GM18909 (cell line): ENCODE data around the gene PRAC1.
A peak's percentile ranks its signal among the peaks of the same experiment; 100 is the strongest.

Experiments
- ATAC-seq: cut with Tn5 transposase; IDR thresholded peaks from one replicate; pipeline ENCODE4 v1.9.1; 2021; ENCODE audit warnings: mild to moderate bottlenecking; ENCODE audit not compliant: unreplicated experiment, poor library complexity

PRAC1 gene

DNA sequence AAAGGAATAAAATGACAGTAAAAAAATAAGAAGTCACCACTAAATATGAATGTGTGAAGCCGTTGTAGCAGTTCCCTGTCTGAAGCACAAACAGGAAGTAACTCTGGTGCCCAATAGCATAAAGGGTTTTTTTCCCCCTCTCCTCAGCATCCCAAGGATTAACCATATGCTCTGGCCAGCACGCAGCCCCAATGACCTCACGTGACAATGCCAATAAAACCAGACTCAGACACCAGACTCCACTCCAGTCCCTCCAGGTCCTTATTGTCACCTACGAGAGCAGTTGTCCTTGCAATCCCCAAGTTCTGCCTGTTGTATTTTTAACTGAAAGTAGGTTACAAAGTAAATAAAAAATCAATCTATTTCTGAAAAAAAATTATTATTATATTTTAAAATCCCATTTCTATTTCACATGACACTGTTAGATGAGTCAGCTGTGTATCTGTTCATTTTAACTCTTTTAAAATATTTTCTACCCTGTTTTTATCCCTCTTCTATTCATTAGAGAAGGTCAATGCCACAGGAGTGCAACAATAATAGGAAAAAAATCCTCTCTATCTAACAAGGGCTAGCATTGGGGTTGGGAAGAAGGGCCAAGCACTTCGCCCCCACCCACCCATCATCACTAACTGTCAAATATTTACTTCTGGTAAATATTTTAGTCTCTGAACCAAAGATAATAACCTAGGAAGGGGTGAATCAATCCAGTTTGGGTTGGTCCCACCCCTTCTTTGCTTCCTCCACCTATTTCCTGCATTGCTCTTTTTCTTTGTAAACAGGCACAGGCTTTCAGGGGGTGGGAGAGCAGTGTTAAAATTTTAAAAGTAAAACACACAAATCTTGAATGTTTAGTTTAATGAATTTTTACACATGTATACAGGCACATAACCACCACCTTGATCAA lies 6.6 kb downstream of the PRAC1 start:
- no peak for ATAC-seq

DNA sequence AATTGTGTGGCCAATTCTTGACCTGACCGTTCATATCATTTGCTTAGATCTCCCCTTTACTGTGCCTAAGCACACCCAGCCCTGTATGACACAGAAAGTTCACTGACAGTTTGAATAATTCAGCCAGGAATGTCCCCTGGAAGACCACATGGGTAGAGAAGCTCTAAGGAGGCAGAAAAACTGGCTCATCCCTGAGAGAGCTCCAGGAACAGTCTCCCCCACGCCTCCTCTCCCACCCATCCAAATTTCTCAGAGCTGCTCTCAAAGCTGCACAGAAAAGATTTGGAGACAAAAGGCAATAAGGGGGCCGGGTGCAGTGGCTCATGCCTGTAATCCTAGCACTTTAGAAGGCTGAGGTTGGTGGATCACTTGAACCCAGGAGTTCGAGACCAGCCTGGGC lies 11.2 kb downstream of the PRAC1 start:
- no peak for ATAC-seq

DNA sequence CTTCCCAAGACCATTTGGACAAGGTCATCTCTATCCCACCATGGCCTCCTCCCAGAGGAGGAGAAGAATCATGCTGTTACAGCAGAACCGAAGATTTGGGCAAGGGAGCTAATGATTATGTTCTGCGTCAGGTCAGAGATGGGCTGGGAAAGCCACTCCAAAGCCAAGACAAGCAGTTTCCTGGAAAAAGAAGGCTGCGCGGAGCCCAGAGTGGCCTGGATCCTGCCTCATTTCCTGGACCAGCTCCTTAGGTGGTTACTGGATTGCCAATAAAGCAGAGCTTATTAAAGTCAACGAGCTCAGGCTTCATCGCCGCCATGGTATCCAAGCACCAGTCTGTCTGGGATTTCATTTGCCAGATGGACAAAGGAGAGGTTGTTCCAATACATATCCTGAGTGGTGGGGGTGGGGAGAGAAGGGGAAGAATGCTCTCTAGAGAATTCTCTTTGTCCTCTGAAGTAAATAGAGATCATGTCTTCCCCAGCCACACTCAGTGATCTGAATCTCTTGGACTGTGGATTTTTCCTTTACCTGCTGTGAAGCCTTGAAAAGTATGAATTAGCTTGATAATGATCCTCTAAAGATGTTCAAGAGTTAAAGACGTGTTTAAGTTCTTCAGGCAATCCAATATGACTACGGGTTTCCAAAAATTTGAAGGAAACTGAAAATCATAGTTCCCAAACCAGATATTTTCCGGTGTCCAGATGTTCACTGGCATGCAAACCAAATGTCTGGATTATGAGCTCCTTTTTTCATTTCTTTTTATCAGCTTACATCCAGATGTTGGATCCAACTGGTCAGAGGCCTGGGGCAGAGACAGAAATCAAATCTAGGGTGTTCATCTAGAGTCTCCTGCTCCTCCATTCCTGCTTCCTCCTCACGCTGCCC lies 17.7 kb downstream of the PRAC1 start:
- ATAC-seq: no peak

DNA sequence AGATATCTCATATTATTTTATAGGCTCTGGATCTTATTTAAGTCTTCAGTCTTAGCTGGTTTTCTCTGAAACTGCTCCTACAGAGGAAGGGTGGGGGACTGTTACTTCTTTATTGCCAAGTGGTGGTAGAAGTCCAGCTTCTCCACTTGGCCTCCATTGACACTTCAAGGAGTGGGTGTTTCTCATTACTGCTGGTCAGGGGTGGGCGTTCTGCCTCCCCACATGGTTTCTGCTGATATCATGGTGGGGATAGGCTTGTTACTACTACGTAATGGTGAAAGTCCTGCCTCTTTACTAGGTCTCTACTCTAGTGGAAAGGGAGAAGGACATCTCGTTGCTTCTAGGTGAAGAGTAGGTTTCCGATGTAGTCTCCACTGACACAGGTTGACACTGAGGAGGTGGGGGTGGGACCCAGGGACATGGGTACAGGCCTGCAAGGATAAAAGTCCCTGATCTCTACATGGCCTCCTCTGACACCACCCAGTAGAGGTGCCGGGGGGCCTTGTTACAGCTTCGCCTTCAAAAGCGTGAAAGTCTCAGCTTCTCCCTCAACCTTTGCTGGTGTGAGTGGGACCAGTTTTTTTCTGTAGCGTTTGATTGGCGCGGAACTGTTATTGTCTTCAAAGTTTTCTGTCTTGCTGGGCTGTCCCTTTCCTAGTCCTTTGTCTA lies 20.3 kb downstream of the PRAC1 start:
- no peak for ATAC-seq

DNA sequence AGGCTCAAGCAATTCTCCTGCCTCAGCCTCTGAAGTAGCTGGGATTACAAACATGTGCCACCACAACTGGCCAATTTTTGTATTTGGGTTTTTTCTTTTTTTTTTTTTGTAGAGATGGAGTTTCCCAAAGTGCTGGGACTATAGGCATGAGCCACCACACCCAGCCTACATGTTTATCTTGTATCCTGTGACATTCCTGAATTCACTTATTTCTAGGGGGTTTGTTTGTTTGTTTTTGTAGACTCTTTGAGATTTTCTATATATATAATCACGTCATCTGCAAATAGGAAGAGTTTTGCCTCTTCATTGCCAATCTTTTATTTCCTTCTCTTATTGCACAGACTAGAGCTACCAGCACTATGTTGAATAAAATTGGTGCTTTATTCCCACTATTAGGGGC lies 29.1 kb downstream of the PRAC1 start:
- no peak for ATAC-seq

DNA sequence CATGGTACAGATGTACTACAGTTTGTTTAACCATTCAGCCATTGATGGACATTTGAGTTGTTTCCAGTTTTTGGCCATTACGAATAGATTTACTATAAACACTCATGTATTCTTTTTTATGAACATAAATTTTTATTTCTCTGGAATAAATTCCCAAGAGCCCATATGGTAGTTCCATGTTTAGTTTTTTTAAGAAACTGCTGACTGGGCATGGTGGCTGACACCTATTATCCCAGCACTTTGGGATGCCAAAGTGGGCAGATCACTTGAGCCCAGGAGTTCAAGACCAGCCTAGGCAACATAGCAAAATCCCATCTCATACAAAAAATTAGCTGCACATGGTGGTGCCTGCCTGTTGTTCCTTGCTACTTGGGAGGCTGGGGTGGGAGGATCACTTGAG lies 30.3 kb downstream of the PRAC1 start:
- no peak for ATAC-seq

DNA sequence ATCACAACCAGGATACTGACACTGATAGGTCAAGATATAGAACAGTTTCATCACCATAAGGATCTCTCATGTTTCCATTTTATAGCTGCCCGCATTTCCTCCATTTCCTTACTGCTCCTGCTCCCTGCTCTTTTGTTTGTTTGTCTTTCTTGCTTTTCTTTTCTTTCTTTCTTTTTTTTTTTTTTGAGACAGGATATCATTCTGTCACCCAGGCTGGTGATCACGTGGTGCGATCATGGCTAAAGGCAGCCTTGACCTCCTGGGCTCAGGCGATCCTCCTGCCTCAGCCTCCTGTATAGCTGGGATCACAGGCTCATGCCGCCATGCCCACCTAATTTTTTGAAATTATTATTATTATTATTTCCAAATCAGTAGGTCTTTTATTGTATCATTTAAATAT lies 31.7 kb downstream of the PRAC1 start:
- no peak for ATAC-seq

DNA sequence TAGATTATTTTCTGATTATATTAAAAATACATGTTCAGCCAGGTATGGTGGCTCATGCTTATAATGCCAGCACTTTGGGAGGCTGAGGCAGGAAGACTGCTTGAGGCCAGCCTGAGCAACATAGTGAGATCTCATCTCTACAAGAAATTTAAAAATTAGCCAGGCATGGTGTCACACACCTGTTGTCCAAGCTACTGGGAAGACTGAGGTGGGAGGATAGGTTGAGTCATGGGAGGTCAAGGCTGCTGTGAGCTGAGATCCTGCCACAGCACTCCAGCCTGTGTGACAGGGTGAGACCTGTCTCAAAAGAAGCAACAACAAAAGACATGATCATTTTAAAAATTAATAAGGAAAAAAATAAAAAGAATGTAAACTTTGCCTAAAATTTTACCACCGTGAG lies 40.7 kb downstream of the PRAC1 start:
- ATAC-seq: no peak

DNA sequence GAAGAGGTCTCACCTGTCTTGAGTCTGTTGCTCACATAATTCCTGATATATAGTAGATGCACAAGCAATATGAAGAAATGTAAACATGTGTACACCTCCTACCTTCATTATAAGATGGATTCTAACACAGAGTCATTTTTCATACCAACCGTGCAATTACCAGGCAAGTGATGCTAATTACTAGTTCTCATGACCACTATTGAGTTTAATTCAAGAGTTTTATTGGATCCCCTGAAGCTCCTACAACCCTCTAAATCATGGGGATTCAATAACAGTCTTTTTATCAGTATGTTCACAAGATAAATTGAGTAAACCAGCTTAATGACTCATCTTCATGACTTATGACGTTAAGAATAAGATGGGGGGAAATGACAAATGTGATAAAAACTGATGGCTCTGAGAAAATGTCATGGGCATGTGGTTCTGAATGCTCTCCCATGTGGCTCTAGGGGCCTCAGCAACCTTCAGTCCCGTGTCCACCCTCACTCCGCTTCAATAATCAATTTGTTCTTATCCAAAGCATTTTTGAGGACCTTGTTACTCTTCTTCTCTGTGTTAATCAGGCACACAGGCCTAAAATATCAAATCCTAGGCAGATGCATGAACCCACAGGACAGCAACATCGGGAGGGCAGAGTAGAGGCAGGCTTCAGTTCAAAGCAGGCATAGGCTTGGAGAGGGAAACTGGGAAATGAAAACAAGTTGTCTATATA lies 42.8 kb downstream of the PRAC1 start:
- no peak for ATAC-seq

DNA sequence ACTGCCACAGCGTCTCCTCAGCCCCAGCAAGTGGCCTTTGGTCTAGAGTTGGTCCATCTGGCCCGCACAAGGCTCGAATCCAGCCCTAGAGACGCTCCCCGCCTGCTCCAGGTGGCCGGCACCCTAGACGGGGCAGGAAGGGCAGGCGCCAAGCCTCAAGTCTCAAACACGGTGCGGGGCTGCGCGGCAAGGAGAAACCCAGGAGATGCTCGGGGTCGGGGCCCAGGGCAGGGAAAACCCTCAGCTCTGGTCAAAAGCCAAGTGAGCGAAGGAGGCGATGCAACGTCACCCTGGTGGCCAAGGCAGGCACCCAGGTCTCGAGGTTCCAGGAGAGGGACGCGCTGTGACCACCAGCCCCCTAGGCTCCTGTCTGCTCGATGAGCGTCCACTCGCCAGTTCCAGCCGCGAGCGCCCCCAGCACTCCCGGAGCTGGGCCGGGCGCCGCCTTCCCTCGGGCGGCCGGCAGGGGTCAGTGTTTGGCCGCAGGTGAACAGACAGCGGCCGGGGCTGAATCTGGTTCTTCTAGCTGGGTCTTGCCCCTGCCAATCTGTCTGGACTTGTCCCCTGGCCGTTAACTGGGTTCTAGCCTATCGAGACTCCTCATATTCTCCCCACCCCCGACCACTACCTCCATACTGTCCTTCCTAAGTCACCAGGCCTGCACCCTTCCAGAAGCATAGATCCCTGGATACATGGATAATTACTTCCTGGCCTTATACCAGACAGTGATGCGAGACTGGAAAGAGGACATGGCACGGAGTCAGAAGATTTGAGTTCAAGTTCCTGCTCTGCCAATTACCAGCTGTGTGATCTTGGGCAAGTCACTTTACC lies 44.0 kb downstream of the PRAC1 start:
- ATAC-seq: peak; percentile 76

DNA sequence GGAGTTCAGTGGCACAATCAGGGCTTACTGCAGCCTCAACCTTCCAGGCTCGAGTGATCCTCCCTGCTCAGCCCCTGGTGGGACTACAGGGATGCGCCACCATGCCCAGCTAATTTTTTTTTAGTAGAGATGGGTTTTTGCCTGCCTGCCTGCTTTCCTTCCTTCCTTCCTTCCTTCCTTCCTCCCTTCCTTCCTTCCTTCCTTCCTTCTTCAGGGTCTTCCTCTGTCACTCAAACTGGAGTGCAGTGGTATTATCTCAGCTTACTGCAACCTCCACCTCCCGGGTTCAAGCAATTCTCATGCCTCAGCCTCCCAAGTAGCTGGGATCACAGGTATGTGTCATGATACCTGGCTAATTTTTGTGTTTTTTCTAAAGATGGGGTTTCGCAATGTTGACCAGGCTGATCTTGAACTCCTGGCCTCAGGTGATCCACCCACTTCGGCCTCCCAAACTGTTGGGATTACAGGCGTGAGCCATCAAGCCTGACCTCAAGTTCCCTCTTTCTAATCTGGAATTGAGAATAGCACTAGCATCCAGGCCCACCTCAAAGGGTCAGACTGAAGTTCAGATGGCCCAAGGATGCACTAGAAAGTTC lies 45.3 kb downstream of the PRAC1 start:
- no peak for ATAC-seq

DNA sequence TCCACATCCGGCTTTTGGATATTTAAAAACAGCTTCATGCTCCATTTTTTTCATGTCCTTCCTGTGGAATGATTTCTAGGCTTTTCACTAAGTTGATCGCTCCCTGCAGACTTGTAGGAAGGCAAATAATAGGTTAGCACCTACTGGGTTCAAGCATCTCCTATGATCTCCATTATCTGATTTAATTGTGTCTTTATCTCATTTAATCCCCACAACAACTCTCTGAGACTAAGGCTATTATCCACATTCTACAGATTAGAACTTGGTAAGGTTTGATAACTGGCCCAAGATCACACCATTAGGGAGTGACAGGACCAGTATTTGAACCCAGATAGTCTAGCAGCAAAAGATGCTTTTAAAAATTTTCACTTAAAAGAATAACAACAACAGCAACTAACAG lies 50.0 kb downstream of the PRAC1 start:
- no peak for ATAC-seq
